ENCODE results near the gene SMAD2. TPM values are rescaled to one million over a fixed set of nuclear protein-coding genes. Genes with fewer than 3 reads are reported as not detected.

The SMAD2 gene
- total RNA-seq, 1 donor from 2014 or later: 28.5 TPM

DNA sequence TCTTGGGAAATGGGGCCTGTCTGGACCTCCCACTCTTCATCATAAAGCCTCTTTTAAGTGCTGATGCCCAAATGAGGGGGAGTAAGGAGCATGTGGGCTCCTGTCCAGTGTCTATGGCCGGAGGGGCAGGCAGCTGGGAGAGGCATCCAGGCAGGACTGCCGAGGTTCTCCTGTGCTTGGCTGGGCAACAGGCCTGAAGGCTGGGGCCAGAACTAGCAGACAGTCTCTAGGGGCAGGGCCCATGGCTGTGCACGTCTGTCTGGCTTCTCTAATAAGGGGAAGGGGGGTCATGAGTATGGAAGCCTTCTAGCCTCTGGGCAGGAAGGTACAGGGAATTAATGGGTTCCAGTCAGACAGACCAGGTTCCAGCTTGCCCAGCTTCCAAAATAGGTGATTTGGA, 128.6 kb downstream of the SMAD2 start:
- Histone ChIP-seq H3K9me3 (no peaks in the 10 kb centered on the region), H3K27ac (no peak overlapping the region), H3K4me1 (no peaks in the 10 kb centered on the region), H3K4me3 (no peak overlapping the region), H3K27me3 (no peaks in the 10 kb centered on the region), H3K36me3 (no peaks in the 10 kb centered on the region)
- intact Hi-C loops (cut with DNase I): no loop called here
- no peak for TF ChIP-seq POLR2AphosphoS5 (IDR thresholded peaks at IDR 0.05; ENCODE audit: insufficient read depth in 1 of 2, low read depth in 1 of 2)
- TF ChIP-seq CTCF (IDR thresholded peaks at IDR 0.05): no peak
- no peak for TF ChIP-seq POLR2A (IDR thresholded peaks at IDR 0.05)
- DNase-seq (ENCODE audit: extremely low spot score in 2 of 2): no peak

DNA sequence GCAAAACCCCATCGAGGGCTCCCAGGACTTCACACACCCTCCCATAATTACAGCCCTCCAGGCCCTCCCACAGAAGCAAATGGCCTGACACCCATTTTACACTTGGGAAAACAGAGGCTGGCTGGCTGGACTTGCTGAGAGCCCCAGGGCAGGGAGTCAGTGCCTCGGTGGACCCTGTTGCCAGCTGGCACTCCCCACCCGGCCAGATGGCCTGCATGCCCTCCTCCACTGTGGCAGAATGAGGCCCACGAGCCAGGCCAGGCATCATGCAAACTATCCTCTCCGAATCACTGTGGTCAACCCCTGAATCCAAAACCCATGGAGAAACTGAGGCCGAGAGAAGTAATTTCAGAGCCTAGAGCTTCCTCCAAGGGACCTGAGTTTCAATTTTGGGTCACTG, 129.7 kb downstream of the SMAD2 start:
- H3K36me3 ChIP-seq: no peaks in the 10 kb centered on the region
- no peak overlapping the region for H3K27ac ChIP-seq
- no peak for DNase-seq (ENCODE audit: extremely low spot score in 2 of 2)
- no peaks in the 10 kb centered on the region for H3K27me3 ChIP-seq
- H3K9me3 ChIP-seq: no peaks in the 10 kb centered on the region
- no peaks in the 10 kb centered on the region for H3K4me1 ChIP-seq
- H3K4me3 ChIP-seq: no peak overlapping the region
- TF ChIP-seq POLR2AphosphoS5 (IDR thresholded peaks at IDR 0.05; ENCODE audit: insufficient read depth in 1 of 2, low read depth in 1 of 2) (no peak), CTCF (IDR thresholded peaks at IDR 0.05) (no peak), POLR2A (IDR thresholded peaks at IDR 0.05) (no peak)
- intact Hi-C loops (cut with DNase I): no loop called here

DNA sequence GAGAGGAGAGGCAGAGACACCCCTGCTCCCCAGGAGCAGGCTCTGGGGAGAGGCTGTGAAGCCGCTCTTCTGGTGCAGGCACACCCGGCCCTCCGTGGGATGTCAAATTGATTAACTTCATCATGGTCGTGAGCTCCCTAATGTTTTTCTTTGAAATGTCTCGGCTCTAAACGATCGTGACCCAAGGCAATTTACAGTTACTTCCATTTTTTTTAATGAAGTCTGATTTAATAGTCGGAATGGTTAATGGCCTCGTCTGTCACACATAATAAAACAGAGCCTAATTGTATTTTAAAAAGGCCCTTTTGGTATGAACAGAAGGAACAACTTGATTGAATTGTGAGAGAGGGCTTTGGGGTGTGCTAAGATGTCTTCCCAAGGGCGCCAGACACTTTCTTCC, 130.2 kb downstream of the SMAD2 start:
- no peak overlapping the region for H3K4me3 ChIP-seq
- no peak for TF ChIP-seq POLR2AphosphoS5 (IDR thresholded peaks at IDR 0.05; ENCODE audit: insufficient read depth in 1 of 2, low read depth in 1 of 2)
- TF ChIP-seq POLR2A (IDR thresholded peaks at IDR 0.05): no peak
- no peak for TF ChIP-seq CTCF (IDR thresholded peaks at IDR 0.05)
- no peaks in the 10 kb centered on the region for H3K36me3 ChIP-seq
- no peak for DNase-seq (ENCODE audit: extremely low spot score in 2 of 2)
- no peaks in the 10 kb centered on the region for H3K27me3 ChIP-seq
- no peak overlapping the region for H3K27ac ChIP-seq
- no peaks in the 10 kb centered on the region for H3K9me3 ChIP-seq
- H3K4me1 ChIP-seq: peaks cover 4% of the 10 kb centered on the region
- intact Hi-C loops (cut with DNase I): no loop called here

DNA sequence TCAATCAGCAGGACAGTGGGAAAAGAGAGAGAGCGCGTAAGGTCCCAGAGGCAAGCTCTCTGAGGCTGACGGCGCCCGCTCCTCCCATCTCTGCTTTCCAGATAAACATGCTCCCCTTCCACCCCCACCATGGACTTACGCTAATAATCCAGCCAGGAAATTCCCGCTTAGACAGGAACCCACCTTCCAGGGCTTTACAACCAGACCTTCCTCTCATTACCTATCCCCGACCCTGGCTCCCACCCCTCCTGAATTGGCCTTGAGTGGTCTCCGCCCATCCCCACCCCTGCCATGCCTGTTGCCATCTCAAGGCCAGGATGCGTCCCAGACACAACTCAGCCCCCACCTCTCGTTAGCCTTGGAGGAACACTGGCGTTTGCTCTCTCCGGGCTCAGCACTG, 131.1 kb downstream of the SMAD2 start:
- Histone ChIP-seq H3K27ac (no peak overlapping the region), H3K4me3 (no peak overlapping the region), H3K4me1 (peaks cover 8% of the 10 kb centered on the region), H3K9me3 (no peaks in the 10 kb centered on the region), H3K36me3 (no peaks in the 10 kb centered on the region), H3K27me3 (no peaks in the 10 kb centered on the region)
- no peak for DNase-seq (ENCODE audit: extremely low spot score in 2 of 2)
- intact Hi-C loops (cut with DNase I): no loop called here
- no peak for TF ChIP-seq CTCF (IDR thresholded peaks at IDR 0.05)
- no peak for TF ChIP-seq POLR2AphosphoS5 (IDR thresholded peaks at IDR 0.05; ENCODE audit: insufficient read depth in 1 of 2, low read depth in 1 of 2)
- no peak for TF ChIP-seq POLR2A (IDR thresholded peaks at IDR 0.05)

GRCh38 chr18:47798366-47798765, 132.1 kb downstream of the SMAD2 start:
- Histone ChIP-seq H3K4me3 (no peak overlapping the region), H3K36me3 (no peaks in the 10 kb centered on the region), H3K27ac (no peak overlapping the region), H3K4me1 (peaks cover 8% of the 10 kb centered on the region), H3K9me3 (no peaks in the 10 kb centered on the region), H3K27me3 (no peaks in the 10 kb centered on the region)
- no peak for TF ChIP-seq POLR2A (IDR thresholded peaks at IDR 0.05)
- no peak for TF ChIP-seq CTCF (IDR thresholded peaks at IDR 0.05)
- TF ChIP-seq POLR2AphosphoS5 (IDR thresholded peaks at IDR 0.05; ENCODE audit: insufficient read depth in 1 of 2, low read depth in 1 of 2): no peak
- no peak for DNase-seq (ENCODE audit: extremely low spot score in 2 of 2)
- intact Hi-C loops (cut with DNase I): no loop called here
